K562 (cell line): Measurements from ENCODE around the gene COX6B2. TPM values are rescaled to one million over a fixed set of nuclear protein-coding genes. Genes with fewer than 3 reads are reported as not detected.

Experiments used
- ATAC-seq: fragments of 200-7000 bp; cut with Tn5 transposase; 3 replicates; pipeline ENCODE4 v1.9.1; 2020; ENCODE audit warnings: moderate library complexity
- Bru-seq: library from RNA; stranded (reverse); fragments of 400-500 nt; gene quantifications from one replicate; lab custom pipeline; 2021; lab: Mats Ljungman, UMichigan
- BruChase-seq, 2 experiments: library from RNA; stranded (reverse); fragments of 400-500 nt; gene quantifications; one replicate each; lab custom pipeline; 2021; lab: Mats Ljungman, UMichigan
- BruUV-seq: library from RNA; stranded (reverse); fragments of 400-500 nt; replicated peaks from 2 replicates; lab custom pipeline; 2021; lab: Mats Ljungman, UMichigan
- CTCF ChIA-PET: fragments of 300-600 bp; formaldehyde crosslinking; extraction: SDS; loops from one replicate; lab custom pipeline; 2021; ENCODE audit warnings: low intra/inter-chr PET ratio; lab: Yijun Ruan, JAX
- POLR2A ChIA-PET: fragments of 300-600, 350-650 bp; sonication (Branson Sonifier 250); formaldehyde crosslinking; extraction: SDS; loops from one replicate; lab custom pipeline; 2021; ENCODE audit warnings: antibody characterized with exemption, inconsistent platforms; lab: Yijun Ruan, JAX
- DNase-seq, 4 experiments: peaks; one replicate each; pipeline versions ENCODE4 v3.0.0 to v3.0.0-alpha.2; 2011 to 2018; ENCODE audit warnings: low spot score in 3 of 4, mixed read lengths in 3 of 4; ENCODE audit errors: extremely low read depth in 1 of 4
- FAIRE-seq: peaks from 2 replicates; lab custom pipeline; 2011; peaks lifted over from hg19 to GRCh38; lab: Jason Lieb, UNC
- H2AFZ ChIP-seq: 2 replicates; pipeline ENCODE4 v1.6.0; 2011; ENCODE audit warnings: low read depth, low read length, control low read depth, inconsistent platforms
- H3K27ac ChIP-seq: fragments of 200-600 bp; 3 replicates; pipeline ENCODE4 v1.8.0; 2011; ENCODE audit warnings: low read depth, mild to moderate bottlenecking, control low read depth, inconsistent platforms, low read length, moderate library complexity, mixed read lengths; ENCODE audit errors: extremely low read depth
- H3K27me3 ChIP-seq, 2 experiments: fragments of 300-600 bp in 1 of 2; 2 replicates in 1 of 2; 3 replicates in 1 of 2; pipeline versions ENCODE4 v1.6.0 to v1.8.0; 2011; ENCODE audit warnings: inconsistent platforms in 2 of 2, low read length in 2 of 2, mild to moderate bottlenecking in 1 of 2, mixed read lengths in 1 of 2, moderate library complexity in 1 of 2; ENCODE audit not compliant: control insufficient read depth in 2 of 2, insufficient read depth in 2 of 2
- H3K36me3 ChIP-seq: fragments of 300-600 bp; 3 replicates; pipeline ENCODE4 v1.8.0; 2011; ENCODE audit warnings: mild to moderate bottlenecking, low read length, inconsistent platforms; ENCODE audit not compliant: control insufficient read depth, insufficient read depth
- H3K4me1 ChIP-seq, 2 experiments: fragments of 200-600 bp in 1 of 2; replicated peaks in 1 of 2; 2 replicates in 1 of 2; 3 replicates in 1 of 2; pipeline versions ENCODE4 v1.5.1 to v1.8.0; 2011; ENCODE audit warnings: inconsistent platforms in 2 of 2, low read length in 2 of 2, mild to moderate bottlenecking in 1 of 2, mixed read lengths in 1 of 2, moderate library complexity in 1 of 2; ENCODE audit not compliant: control insufficient read depth in 2 of 2, insufficient read depth in 2 of 2
- H3K4me2 ChIP-seq: 2 replicates; pipeline ENCODE4 v1.6.1; 2011; ENCODE audit warnings: low read length, control low read depth, inconsistent platforms, mixed read lengths; ENCODE audit not compliant: insufficient read depth
- H3K4me3 ChIP-seq: fragments of 200-600 bp; sonication (generic), shearing (Covaris generic); 2 replicates; pipeline ENCODE4 v1.5.1; 2016; ENCODE audit warnings: control low read depth, inconsistent platforms
- H3K79me2 ChIP-seq: fragments of 200-600 bp; 3 replicates; pipeline ENCODE4 v1.8.0; 2011; ENCODE audit warnings: low read length, inconsistent platforms; ENCODE audit not compliant: control insufficient read depth, insufficient read depth
- H3K9ac ChIP-seq, 2 experiments: 2 replicates each; pipeline versions ENCODE4 v1.6.0 to v1.6.1; 2011; ENCODE audit warnings: low read depth in 2 of 2, low read length in 2 of 2, control low read depth in 1 of 2, inconsistent platforms in 1 of 2, mild to moderate bottlenecking in 1 of 2, mixed read lengths in 1 of 2; ENCODE audit not compliant: insufficient read depth in 1 of 2
- H3K9me1 ChIP-seq: one replicate; pipeline ENCODE4 v1.6.0; 2011; ENCODE audit warnings: inconsistent platforms, mild to moderate bottlenecking, low read length, moderate library complexity; ENCODE audit not compliant: control insufficient read depth, insufficient read depth
- H3K9me3 ChIP-seq: replicated peaks from 2 replicates; pipeline ENCODE4 v1.5.1; 2011; ENCODE audit warnings: low read depth, low read length, inconsistent platforms; ENCODE audit not compliant: control insufficient read depth, insufficient read depth
- H4K20me1 ChIP-seq: replicated peaks from 2 replicates; pipeline ENCODE4 v1.6.1; 2011; ENCODE audit warnings: low read length, inconsistent platforms, mixed read lengths; ENCODE audit not compliant: control insufficient read depth, insufficient read depth
- BRD9 ChIP-seq: fragments of 450-650 bp; IDR thresholded peaks from 2 replicates; pipeline ENCODE4 v1.6.1; 2018; ENCODE audit warnings: low read depth; ENCODE audit not compliant: partially characterized antibody
- NFIC ChIP-seq: fragments of 450-650 bp; IDR thresholded peaks from 2 replicates; pipeline ENCODE4 v1.6.1; 2017; ENCODE audit warnings: mild to moderate bottlenecking, inconsistent platforms
- NFYB ChIP-seq: IDR thresholded peaks from 2 replicates; pipeline ENCODE4 v1.6.1; 2011; ENCODE audit warnings: mild to moderate bottlenecking, moderate library complexity; ENCODE audit not compliant: insufficient read length; ENCODE audit errors: extremely low read depth
- SMAD4 ChIP-seq: fragments of 250-450 bp; sonication (Bioruptor Pico); conservative IDR thresholded peaks from 2 replicates; pipeline ENCODE4 v1.8.0; 2021; ENCODE audit warnings: inconsistent platforms, mild to moderate bottlenecking, moderate library complexity
- ZBTB1 ChIP-seq: sonication (generic); formaldehyde crosslinking; IDR thresholded peaks from 2 replicates; pipeline ENCODE4 v1.8.1; 2023; ENCODE audit warnings: missing genetic modification reagents, low read depth, mild to moderate bottlenecking, borderline replicate concordance
- WGBS: fragments of 100-300 bp; shearing (Covaris generic); methylation state at CpG from one replicate; pipeline ENCODE4 v1.1.6; 2016; ENCODE audit warnings: low coverage, mixed read lengths; ENCODE audit not compliant: insufficient coverage; ENCODE audit errors: missing lambda C conversion rate; 5-methylcytosine and 5-hydroxymethylcytosine counted together
- in situ Hi-C: fragments of 300-500 bp; cut with MboI; formaldehyde crosslinking; loops from 4 replicates; pipeline ENCODE4 v1.15.0; 2018; ENCODE audit warnings: inconsistent platforms, mixed read lengths
- intact Hi-C: fragments of 100-400 bp; cut with micrococcal nuclease; formaldehyde crosslinking; loops from 2 replicates; pipeline ENCODE4 v1.14.2; 2022
- long read RNA-seq, 3 experiments: library from polyadenylated mRNA in 2 of 3; library from RNA in 1 of 3; unstranded in 2 of 3; stranded (forward) in 1 of 3; transcript quantifications; one replicate each; pipeline ENCODE4 v2.0.0, GENCODE V29; 2019 to 2022
- polyA minus RNA-seq, 3 experiments: library from RNA; depleted of rRNA, polyadenylated mRNA; stranded (reverse); fragments of >200 nt; gene quantifications; 2 replicates each; pipeline ENCODE4 v1.2.3, GENCODE V29; 2011
- polyA plus RNA-seq, 8 experiments: library from polyadenylated mRNA; depleted of rRNA in 4 of 8; stranded (reverse) in 5 of 8; unstranded in 3 of 8; fragments of >200 nt; fragmentation: Nextera tagmentation in 2 of 8; fragmentation: Illumina TruSeq in 1 of 8; extraction: Ambion mirVana in 2 of 8; extraction: Trizol in 1 of 8; gene quantifications; 2 replicates each; pipeline versions ENCODE4 v1.2.1 to v1.2.3, GENCODE V29; 2011 to 2014; ENCODE audit warnings: inconsistent platforms in 1 of 8, missing spikeins in 1 of 8
- total RNA-seq, 7 experiments: library from RNA; depleted of rRNA in 6 of 7; stranded (reverse); fragments of >200 nt in 6 of 7; fragmentation: Illumina TruSeq in 2 of 7; extraction: Trizol in 2 of 7; gene quantifications; 2 replicates each; pipeline versions ENCODE4 v1.2.1 to v1.2.3, GENCODE V29; 2011 to 2021; ENCODE audit warnings: low replicate concordance in 1 of 7
- TF ChIP-seq, protein P1 (sequence below), 2 experiments: IDR thresholded peaks; 2 replicates each; pipeline ENCODE4 v1.6.1; 2011; ENCODE audit warnings: borderline replicate concordance in 1 of 2, control low read depth in 1 of 2, low read depth in 1 of 2, low read length in 1 of 2, mild to moderate bottlenecking in 1 of 2, mixed read lengths in 1 of 2, moderate library complexity in 1 of 2; ENCODE audit not compliant: insufficient read depth in 1 of 2, insufficient read length in 1 of 2, poor library complexity in 1 of 2, severe bottlenecking in 1 of 2; ENCODE audit errors: extremely low read depth in 1 of 2
- TF ChIP-seq, protein P2 (sequence below): fragments of 450-650 bp; formaldehyde crosslinking; IDR thresholded peaks from 2 replicates; pipeline ENCODE4 v1.4.0; 2022; ENCODE audit warnings: missing genetic modification characterization
- TF ChIP-seq, protein P3 (sequence below): fragments of 250-450 bp; sonication (Bioruptor Pico); IDR thresholded peaks from 2 replicates; pipeline ENCODE4 v1.5.0; 2021

COX6B2 gene, protein sequence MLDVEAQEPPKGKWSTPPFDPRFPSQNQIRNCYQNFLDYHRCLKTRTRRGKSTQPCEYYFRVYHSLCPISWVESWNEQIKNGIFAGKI
- 4.5 and 12.9 TPM in 2 replicates for total RNA-seq (2011; cell fraction: chromatin; rRNA removed; ENCODE audit: low replicate concordance)
- total RNA-seq (2011; cell fraction: nucleolus; rRNA removed): 6.8 and 7.2 TPM in 2 replicates
- 7.8 and 8.9 TPM in 2 replicates for total RNA-seq (2011; cell fraction: nucleoplasm; rRNA removed)
- total RNA-seq (2014; rRNA removed): 0.59 and 1.3 TPM in 2 replicates
- 0.40 and 0.61 TPM in 2 replicates for total RNA-seq (2014; rRNA removed; fragmentation: Illumina TruSeq; extraction: Trizol)
- 0.23 and 0.83 TPM in 2 replicates for total RNA-seq (2015; rRNA removed; fragmentation: Illumina TruSeq; extraction: Trizol)
- total RNA-seq (2021): 2.5 and 2.6 TPM in 2 replicates
- 1.8 and 1.9 TPM in 2 replicates for polyA plus RNA-seq (2011; rRNA removed)
- 1.0 and 2.3 TPM in 2 replicates for polyA plus RNA-seq (2011; cell fraction: cytosol; rRNA removed)
- polyA plus RNA-seq (2011; cell fraction: nucleus; rRNA removed): 13.4 and 60.3 TPM in 2 replicates
- 0.97 and 1.7 TPM in 2 replicates for polyA plus RNA-seq (2012)
- 1.2 and 2.1 TPM in 2 replicates for polyA plus RNA-seq (2014; fragmentation: Illumina TruSeq; extraction: Trizol)
- under 1 TPM; 0.56 to 0.71 TPM for polyA plus RNA-seq (2014; fragmentation: Nextera tagmentation; extraction: Ambion mirVana)
- 1.4 and 1.5 TPM in 2 replicates for polyA plus RNA-seq (2014; rRNA removed)
- polyA minus RNA-seq (2011; rRNA and poly(A)+ RNA removed): 0.51 and 0.60 TPM in 2 replicates
- polyA minus RNA-seq (2011; cell fraction: cytosol; rRNA and poly(A)+ RNA removed): 0.38 TPM in 1 of 2 replicates, not detected in the other
- polyA minus RNA-seq (2011; cell fraction: nucleus; rRNA and poly(A)+ RNA removed): 1.8 and 2.6 TPM in 2 replicates
- Bru-seq, nascent RNA: percentile 47 among the genes with signal in this experiment
- percentile 42 among the genes with signal in this experiment for BruChase-seq, experiment 1, labeled RNA remaining after a 2-hour chase
- percentile 41 among the genes with signal in this experiment for BruChase-seq, experiment 2, labeled RNA remaining after a 6-hour chase
- long read RNA-seq, experiment 1, partial matches to known transcripts: 1 of 5 reads
- long read RNA-seq, experiment 1, other reads (novel, unspliced or antisense): 4 of 5 reads
- long read RNA-seq, experiment 2, partial matches to known transcripts: 1 of 1 reads
- long read RNA-seq, experiment 2, other reads (novel, unspliced or antisense): 0 of 1 reads
- long read RNA-seq, experiment 3: 0 reads

DNA sequence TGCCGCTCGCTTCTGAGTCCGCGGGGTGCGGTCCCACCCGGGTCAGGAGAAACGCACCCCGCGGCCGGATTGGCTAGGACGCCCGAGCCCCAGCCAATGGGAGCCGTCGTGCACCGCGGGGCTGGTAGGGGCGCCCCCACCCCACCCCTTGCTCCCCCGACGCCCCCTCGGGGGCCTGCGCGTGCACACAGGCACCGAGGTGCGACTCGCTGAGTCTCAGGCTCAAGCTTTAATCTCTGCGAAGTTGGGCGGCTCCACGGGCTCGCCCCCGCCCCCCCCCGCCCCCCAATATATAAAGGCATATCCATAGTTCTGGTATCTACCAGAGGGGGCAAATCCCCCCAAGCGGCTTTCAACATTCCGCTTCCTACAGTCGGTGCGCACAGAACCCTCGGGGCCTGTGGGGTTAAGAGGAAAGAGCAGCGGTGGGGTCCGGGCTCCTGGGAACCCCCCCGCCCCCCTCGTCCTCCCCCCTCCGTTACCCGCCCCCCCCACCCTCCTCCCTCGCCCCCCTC, at the start of gene COX6B2:
Gene COX6B2 (minus strand): TSS at position 22 of the 515 bp plus-strand sequence. CDS start 198 bp downstream, outside the sequence.
- no peak for FAIRE-seq
- no TSS peak for BruUV-seq
- H3K79me2 ChIP-seq: no peaks in the 10 kb centered on the region
- H3K27ac ChIP-seq: peak within 1 kb of the TSS; percentile 49; the same call in 2 of the 3 replicates
- in situ Hi-C loops: no loop called here
- TF ChIP-seq, protein P1, sequence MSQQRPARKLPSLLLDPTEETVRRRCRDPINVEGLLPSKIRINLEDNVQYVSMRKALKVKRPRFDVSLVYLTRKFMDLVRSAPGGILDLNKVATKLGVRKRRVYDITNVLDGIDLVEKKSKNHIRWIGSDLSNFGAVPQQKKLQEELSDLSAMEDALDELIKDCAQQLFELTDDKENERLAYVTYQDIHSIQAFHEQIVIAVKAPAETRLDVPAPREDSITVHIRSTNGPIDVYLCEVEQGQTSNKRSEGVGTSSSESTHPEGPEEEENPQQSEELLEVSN (IDR thresholded peaks at IDR 0.05; ENCODE audit: borderline replicate concordance in 1 of 2, extremely low read depth in 1 of 2, insufficient read depth in 1 of 2, insufficient read length in 1 of 2, low read depth in 1 of 2, low read length in 1 of 2, poor library complexity in 1 of 2, severe bottlenecking in 1 of 2): peak in 1 of 2 experiments; percentile 46
- TF ChIP-seq NFIC: 0 out of 2 replicates have a peak, but pooled peaks have one; percentile 2
- no peak for TF ChIP-seq ZBTB1 (CRISPR knock-in tag)
- TF ChIP-seq BRD9: no peak
- TF ChIP-seq, protein P2, sequence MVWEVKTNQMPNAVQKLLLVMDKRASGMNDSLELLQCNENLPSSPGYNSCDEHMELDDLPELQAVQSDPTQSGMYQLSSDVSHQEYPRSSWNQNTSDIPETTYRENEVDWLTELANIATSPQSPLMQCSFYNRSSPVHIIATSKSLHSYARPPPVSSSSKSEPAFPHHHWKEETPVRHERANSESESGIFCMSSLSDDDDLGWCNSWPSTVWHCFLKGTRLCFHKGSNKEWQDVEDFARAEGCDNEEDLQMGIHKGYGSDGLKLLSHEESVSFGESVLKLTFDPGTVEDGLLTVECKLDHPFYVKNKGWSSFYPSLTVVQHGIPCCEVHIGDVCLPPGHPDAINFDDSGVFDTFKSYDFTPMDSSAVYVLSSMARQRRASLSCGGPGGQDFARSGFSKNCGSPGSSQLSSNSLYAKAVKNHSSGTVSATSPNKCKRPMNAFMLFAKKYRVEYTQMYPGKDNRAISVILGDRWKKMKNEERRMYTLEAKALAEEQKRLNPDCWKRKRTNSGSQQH (CRISPR knock-in tag): no peak
- TF ChIP-seq, protein P3, sequence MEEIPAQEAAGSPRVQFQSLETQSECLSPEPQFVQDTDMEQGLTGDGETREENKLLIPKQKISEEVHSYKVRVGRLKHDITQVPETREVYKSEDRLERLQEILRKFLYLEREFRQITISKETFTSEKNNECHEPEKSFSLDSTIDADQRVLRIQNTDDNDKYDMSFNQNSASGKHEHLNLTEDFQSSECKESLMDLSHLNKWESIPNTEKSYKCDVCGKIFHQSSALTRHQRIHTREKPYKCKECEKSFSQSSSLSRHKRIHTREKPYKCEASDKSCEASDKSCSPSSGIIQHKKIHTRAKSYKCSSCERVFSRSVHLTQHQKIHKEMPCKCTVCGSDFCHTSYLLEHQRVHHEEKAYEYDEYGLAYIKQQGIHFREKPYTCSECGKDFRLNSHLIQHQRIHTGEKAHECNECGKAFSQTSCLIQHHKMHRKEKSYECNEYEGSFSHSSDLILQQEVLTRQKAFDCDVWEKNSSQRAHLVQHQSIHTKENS (CRISPR knock-in tag): no peak
- peak; percentile 46 for TF ChIP-seq NFYB
- no peak for TF ChIP-seq SMAD4 (CRISPR knock-in tag)
- TF ChIP-seq, all 486 proteins: peak for 3
- DNase-seq (peak in 3 of 4 experiments; percentile 62 to 80 (median 76)), ATAC-seq (no peak)
- H3K4me3 ChIP-seq: peak within 1 kb of the TSS; percentile 64
- peaks cover 4 to 57% of the 10 kb centered on the region in 2 experiments; a peak in 4 of 5 replicates for H3K4me1 ChIP-seq
- peak within 1 kb of the TSS; percentile 88 for H2AFZ ChIP-seq
- intact Hi-C loops: no loop called here
- WGBS: 2% methylated on average over 10 of the region's 43 CpGs
- no peaks in the 10 kb centered on the region for H3K36me3 ChIP-seq
- H3K9ac ChIP-seq: peak within 1 kb of the TSS; percentile 50 to 92
- ChIA-PET CTCF (no interaction called here), POLR2A (no interaction called here)
- H3K9me1 ChIP-seq: no peaks in the 10 kb centered on the region
- no peaks in the 10 kb centered on the region for H3K9me3 ChIP-seq
- peaks cover 9 to 21% of the 10 kb centered on the region in 2 experiments; a peak in 4 of 5 replicates for H3K27me3 ChIP-seq
- peaks cover 6% of the 10 kb centered on the region; the same call in 1 of the 2 replicates for H4K20me1 ChIP-seq
- H3K4me2 ChIP-seq: peak within 1 kb of the TSS; percentile 85
